Measurements from ENCODE around the gene CGB8.

DNA sequence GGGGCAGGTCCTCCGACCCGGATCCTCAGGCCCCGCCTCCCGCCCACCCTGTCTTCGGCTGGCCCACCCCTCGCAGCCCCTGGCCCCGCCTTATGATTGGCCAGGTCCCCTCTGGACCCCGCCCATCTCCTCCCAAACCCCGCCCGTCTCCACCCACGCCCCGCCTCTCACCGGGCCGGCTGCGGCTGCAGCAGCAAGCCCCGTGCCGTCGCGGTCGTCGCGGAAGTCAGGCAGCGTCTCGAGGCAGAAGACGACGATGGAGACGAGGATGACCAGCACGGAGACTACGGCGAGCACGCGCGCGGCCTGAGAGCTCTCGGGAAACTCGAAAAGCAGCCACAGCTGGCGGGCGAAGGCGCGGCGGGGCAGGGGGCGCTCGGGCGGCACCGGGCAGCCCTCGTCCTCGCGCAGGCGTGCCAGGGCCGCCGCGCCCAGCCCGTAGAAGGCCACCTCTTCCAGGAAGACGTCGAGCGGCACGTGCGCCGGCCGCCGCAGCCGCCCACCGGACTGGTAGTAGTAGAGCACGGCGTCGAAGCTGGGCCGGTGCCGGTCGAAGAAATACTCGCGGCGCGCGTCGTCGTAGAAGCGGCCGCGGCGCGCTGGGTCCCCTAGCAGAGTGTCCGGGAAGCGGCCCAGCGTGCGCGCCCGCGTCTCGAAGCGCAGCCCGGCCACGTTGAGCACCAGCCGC is 23.1 kb upstream of the CGB8 start:
- no peak for TF ChIP-seq CREB1 (IDR thresholded peaks at IDR 0.05; ENCODE audit: low read depth)
- TF ChIP-seq ZBTB7A (IDR thresholded peaks at IDR 0.05; ENCODE audit: low read depth) = peak; percentile 60; the same call in 1 of the 2 replicates
- TF ChIP-seq NFIC (IDR thresholded peaks at IDR 0.05) = no peak
- no peak for TF ChIP-seq TAF1 (IDR thresholded peaks at IDR 0.05; ENCODE audit: low read depth)
- no peak for TF ChIP-seq EP300 (IDR thresholded peaks at IDR 0.05; ENCODE audit: borderline replicate concordance)
- TF ChIP-seq YY1 (IDR thresholded peaks at IDR 0.05; ENCODE audit: low read depth) = no peak
- TF ChIP-seq FOXM1 (IDR thresholded peaks at IDR 0.05; ENCODE audit: borderline replicate concordance, low read depth) = no peak

All from Ishikawa (cell line).